ENCODE results near the gene PLD3. TPM values are rescaled to one million over a fixed set of nuclear protein-coding genes. Genes with fewer than 3 reads are reported as not detected.
A peak's percentile ranks its signal among the peaks of the same experiment; 100 is the strongest.

The PLD3 gene
- total and polyA plus RNA-seq, 2 donors (not counting 3 experiments of a cell fraction or from before 2014, with no cell fraction given), result 166 to 479 TPM

DNA sequence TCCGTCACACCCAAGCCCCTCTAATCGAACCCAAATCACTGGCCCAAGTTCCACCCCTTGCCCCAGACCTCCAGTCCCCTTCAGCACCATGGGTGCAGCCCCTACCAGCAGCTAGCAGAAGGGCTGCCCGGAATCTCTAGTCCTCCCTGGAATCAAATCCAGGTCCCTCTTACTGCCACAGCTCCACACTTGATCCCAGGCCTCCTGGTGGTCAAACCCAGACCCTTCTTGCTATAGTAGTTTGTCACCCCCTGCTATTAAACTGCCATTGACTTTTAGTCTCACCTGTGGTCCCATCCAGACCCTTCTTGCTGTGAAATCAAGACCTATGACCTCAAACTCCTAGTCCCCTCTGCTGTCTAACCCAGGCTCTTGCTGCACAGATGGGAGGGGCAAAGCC, 32.8 kb downstream of the PLD3 start:
- Histone ChIP-seq H3K36me3 (ENCODE audit: control insufficient read depth in 2 of 2, extremely low read depth in 1 of 2, insufficient read depth in 2 of 2, low read length in 2 of 2) (peaks cover 0 to 12% of the 10 kb centered on the region in 2 experiments), H3K27me3 (ENCODE audit: control insufficient read depth in 2 of 2, insufficient read depth in 2 of 2, low read length in 2 of 2) (no peaks in the 10 kb centered on the region), H3K4me1 (ENCODE audit: control insufficient read depth, extremely low read depth, insufficient read depth, low read length) (no peaks in the 10 kb centered on the region), H3K79me2 (ENCODE audit: control insufficient read depth, insufficient read depth, low read length) (no peaks in the 10 kb centered on the region), H4K20me1 (replicated peaks; ENCODE audit: control insufficient read depth, extremely low read depth, insufficient read depth, low read length) (no peaks in the 10 kb centered on the region), H3K4me3 (replicated peaks in 1 of 3; ENCODE audit: insufficient read depth in 1 of 3, low read depth in 1 of 3, low read length in 3 of 3) (no peak overlapping the region), H3K9ac (replicated peaks; ENCODE audit: extremely low read depth, insufficient read depth, low read length) (no peak overlapping the region), H2AFZ (ENCODE audit: low read depth, low read length) (no peak overlapping the region), H3K4me2 (ENCODE audit: insufficient read depth, low read length) (no peak overlapping the region), H3K27ac (ENCODE audit: insufficient read depth, low read depth, low read length) (no peak overlapping the region), H3K9me1 (replicated peaks; ENCODE audit: control insufficient read depth, extremely low read depth, insufficient read depth, low read length) (no peaks in the 10 kb centered on the region), H3K9me3 (replicated peaks; ENCODE audit: control insufficient read depth, insufficient read depth, low read length) (no peaks in the 10 kb centered on the region)
- dilution Hi-C loops (cut with MboI; ENCODE audit: extremely low pct_ligation_motif_present, low sequenced_read_pairs) (no loop called here), intact Hi-C loops (cut with micrococcal nuclease) (no loop called here)
- TF ChIP-seq, protein P1, sequence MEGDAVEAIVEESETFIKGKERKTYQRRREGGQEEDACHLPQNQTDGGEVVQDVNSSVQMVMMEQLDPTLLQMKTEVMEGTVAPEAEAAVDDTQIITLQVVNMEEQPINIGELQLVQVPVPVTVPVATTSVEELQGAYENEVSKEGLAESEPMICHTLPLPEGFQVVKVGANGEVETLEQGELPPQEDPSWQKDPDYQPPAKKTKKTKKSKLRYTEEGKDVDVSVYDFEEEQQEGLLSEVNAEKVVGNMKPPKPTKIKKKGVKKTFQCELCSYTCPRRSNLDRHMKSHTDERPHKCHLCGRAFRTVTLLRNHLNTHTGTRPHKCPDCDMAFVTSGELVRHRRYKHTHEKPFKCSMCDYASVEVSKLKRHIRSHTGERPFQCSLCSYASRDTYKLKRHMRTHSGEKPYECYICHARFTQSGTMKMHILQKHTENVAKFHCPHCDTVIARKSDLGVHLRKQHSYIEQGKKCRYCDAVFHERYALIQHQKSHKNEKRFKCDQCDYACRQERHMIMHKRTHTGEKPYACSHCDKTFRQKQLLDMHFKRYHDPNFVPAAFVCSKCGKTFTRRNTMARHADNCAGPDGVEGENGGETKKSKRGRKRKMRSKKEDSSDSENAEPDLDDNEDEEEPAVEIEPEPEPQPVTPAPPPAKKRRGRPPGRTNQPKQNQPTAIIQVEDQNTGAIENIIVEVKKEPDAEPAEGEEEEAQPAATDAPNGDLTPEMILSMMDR (IDR thresholded peaks at IDR 0.05; ENCODE audit: extremely low read depth in 1 of 2, insufficient read depth in 1 of 2, low read depth in 1 of 2, low read length in 2 of 2), result peak in 1 of 2 donors; percentile 22
- TF ChIP-seq POLR2AphosphoS5 (IDR thresholded peaks at IDR 0.05; ENCODE audit: insufficient read depth, low read depth, low read length), result no peak
- POLR2A ChIA-PET, result no interaction called here
- CTCF ChIA-PET, result interaction anchor here (0.6 to 1.1 kb wide), 3 partner anchors 16 to 241 kb away, joined by 3 to 13 read pairs (median 3); no protein-coding TSS in a partner anchor
- FAIRE-seq, result no peak
- no TSS peak for BruUV-seq (replicated peaks)
- no peak for DNase-seq (ENCODE audit: low read depth, low spot score)

DNA sequence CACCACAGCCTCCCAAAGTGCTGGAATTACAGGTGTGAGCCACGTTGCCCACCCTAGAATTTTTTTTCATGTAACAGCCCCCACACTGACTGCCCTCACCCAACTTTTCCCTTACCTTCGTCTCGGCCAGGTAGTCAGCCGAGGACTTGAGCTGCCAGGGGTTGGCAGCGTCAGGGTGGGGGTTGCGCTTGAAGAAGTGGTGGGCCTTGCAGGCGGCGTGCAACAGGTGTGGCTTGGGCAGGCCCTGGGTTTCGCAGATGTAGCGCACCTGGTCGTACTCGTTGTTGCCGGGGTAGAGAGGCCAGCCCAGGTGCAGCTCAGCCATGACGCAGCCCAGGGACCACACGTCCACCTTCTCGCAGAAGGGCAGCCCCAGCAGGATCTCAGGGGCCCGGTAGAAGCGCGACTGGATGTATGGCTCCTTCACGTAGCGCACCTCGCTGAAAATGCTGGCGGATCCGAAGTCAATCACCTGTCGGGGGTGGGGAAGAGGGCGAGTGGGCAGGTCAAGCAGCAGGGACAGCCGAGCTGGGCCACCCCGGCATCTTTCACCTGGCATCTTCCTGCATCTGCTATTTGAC, 35.3 kb downstream of the PLD3 start:
- Histone ChIP-seq H3K9me1 (replicated peaks; ENCODE audit: control insufficient read depth, extremely low read depth, insufficient read depth, low read length) (no peaks in the 10 kb centered on the region), H3K27ac (ENCODE audit: insufficient read depth, low read depth, low read length) (no peak overlapping the region), H3K79me2 (ENCODE audit: control insufficient read depth, insufficient read depth, low read length) (no peaks in the 10 kb centered on the region), H3K4me2 (ENCODE audit: insufficient read depth, low read length) (no peak overlapping the region), H3K4me3 (replicated peaks in 1 of 3; ENCODE audit: insufficient read depth in 1 of 3, low read depth in 1 of 3, low read length in 3 of 3) (no peak overlapping the region), H3K9me3 (replicated peaks; ENCODE audit: control insufficient read depth, insufficient read depth, low read length) (no peaks in the 10 kb centered on the region), H3K9ac (replicated peaks; ENCODE audit: extremely low read depth, insufficient read depth, low read length) (no peak overlapping the region), H3K36me3 (ENCODE audit: control insufficient read depth in 2 of 2, extremely low read depth in 1 of 2, insufficient read depth in 2 of 2, low read length in 2 of 2) (peaks cover 0 to 3% of the 10 kb centered on the region in 2 experiments), H2AFZ (ENCODE audit: low read depth, low read length) (no peak overlapping the region), H3K4me1 (ENCODE audit: control insufficient read depth, extremely low read depth, insufficient read depth, low read length) (no peaks in the 10 kb centered on the region), H3K27me3 (ENCODE audit: control insufficient read depth in 2 of 2, insufficient read depth in 2 of 2, low read length in 2 of 2) (no peaks in the 10 kb centered on the region), H4K20me1 (replicated peaks; ENCODE audit: control insufficient read depth, extremely low read depth, insufficient read depth, low read length) (no peaks in the 10 kb centered on the region)
- CTCF ChIA-PET, result interaction anchor here (0.7 to 2.5 kb wide), 2 partner anchors 31 to 78 kb away, joined by 3 to 10 read pairs; no protein-coding TSS in a partner anchor
- dilution Hi-C loops (cut with MboI; ENCODE audit: extremely low pct_ligation_motif_present, low sequenced_read_pairs) (no loop called here), intact Hi-C loops (cut with micrococcal nuclease) (no loop called here)
- FAIRE-seq (no peak), DNase-seq (ENCODE audit: low read depth, low spot score) (no peak)
- no TSS peak for BruUV-seq (replicated peaks)
- TF ChIP-seq FOS (IDR thresholded peaks at IDR 0.05; ENCODE audit: borderline replicate concordance, insufficient read depth, low read length) (no peak), JUN (IDR thresholded peaks at IDR 0.05; ENCODE audit: borderline replicate concordance, insufficient read depth, insufficient read length, low read depth) (no peak), POLR2A (IDR thresholded peaks at IDR 0.05; ENCODE audit: low read depth, low read length) (no peak), POLR2AphosphoS5 (IDR thresholded peaks at IDR 0.05; ENCODE audit: insufficient read depth, low read depth, low read length) (no peak), MYC (IDR thresholded peaks at IDR 0.05; ENCODE audit: low read depth, low read length) (no peak), GATA2 (IDR thresholded peaks at IDR 0.05; ENCODE audit: insufficient read depth, insufficient read length, low read depth, low read length) (no peak), EZH2 (IDR thresholded peaks at IDR 0.05; ENCODE audit: borderline replicate concordance, low read depth, low read length, severe bottlenecking) (no peak)
- TF ChIP-seq, protein P1 (IDR thresholded peaks at IDR 0.05; ENCODE audit: extremely low read depth in 1 of 2, insufficient read depth in 1 of 2, low read depth in 1 of 2, low read length in 2 of 2), result no peak
- TF ChIP-seq, protein P2, sequence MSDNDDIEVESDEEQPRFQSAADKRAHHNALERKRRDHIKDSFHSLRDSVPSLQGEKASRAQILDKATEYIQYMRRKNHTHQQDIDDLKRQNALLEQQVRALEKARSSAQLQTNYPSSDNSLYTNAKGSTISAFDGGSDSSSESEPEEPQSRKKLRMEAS (IDR thresholded peaks at IDR 0.05; ENCODE audit: insufficient read depth, insufficient read length), result no peak
- POLR2A ChIA-PET, result interaction anchor here (0.5 kb wide), 1 partner anchor 10 kb away, joined by 3 read pairs; no protein-coding TSS in a partner anchor

Measured in endothelial cell of umbilical vein (primary cell).